ENCODE results near the gene AZIN2.

The AZIN2 gene

GRCh38 chr1:33152685-33153432 lies 71.9 kb downstream of the AZIN2 start:
- DNase-seq (ENCODE audit: low read depth) = no peak

GRCh38 chr1:33153650-33154049 lies 72.7 kb downstream of the AZIN2 start:
- DNase-seq (ENCODE audit: low read depth) = no peak

GRCh38 chr1:33155877-33156538 lies 75.1 kb downstream of the AZIN2 start:
- no peak for DNase-seq (ENCODE audit: low read depth)

- DNase-seq (ENCODE audit: low read depth) = no peak
Measured at GRCh38 chr1:33157131-33157530, 76.2 kb downstream of the AZIN2 start.

- DNase-seq (ENCODE audit: low read depth) = no peak
Measured at GRCh38 chr1:33158366-33158765, 77.4 kb downstream of the AZIN2 start.

- DNase-seq (ENCODE audit: low read depth) = no peak
Measured at GRCh38 chr1:33159577-33159976, 78.6 kb downstream of the AZIN2 start.

GRCh38 chr1:33161061-33161681 lies 80.2 kb downstream of the AZIN2 start:
- peak; percentile 70 for DNase-seq (ENCODE audit: low read depth)

GRCh38 chr1:33162141-33162540 lies 81.2 kb downstream of the AZIN2 start:
- DNase-seq (ENCODE audit: low read depth) = no peak

- DNase-seq (ENCODE audit: low read depth) = peak; percentile 97
Measured at GRCh38 chr1:33163621-33164519, 82.9 kb downstream of the AZIN2 start.

GRCh38 chr1:33165209-33165608 lies 84.3 kb downstream of the AZIN2 start:
- no peak for DNase-seq (ENCODE audit: low read depth)

- no peak for DNase-seq (ENCODE audit: low read depth)
Measured at GRCh38 chr1:33165809-33166208, 84.9 kb downstream of the AZIN2 start.

- peak; percentile 44 for DNase-seq (ENCODE audit: low read depth)
Measured at GRCh38 chr1:33167650-33168447, 86.9 kb downstream of the AZIN2 start.

GRCh38 chr1:33168556-33169289 lies 87.8 kb downstream of the AZIN2 start:
- no peak for DNase-seq (ENCODE audit: low read depth)

GRCh38 chr1:33169290-33170055 lies 88.5 kb downstream of the AZIN2 start:
- peak; percentile 50 for DNase-seq (ENCODE audit: low read depth)
